GM19025 (cell line): ENCODE results near the gene PLXNA4.

Experiments
- ATAC-seq: cut with Tn5 transposase; IDR thresholded peaks from one replicate; pipeline ENCODE4 v1.9.1; 2021; ENCODE audit warnings: mild to moderate bottlenecking, low read depth, moderate library complexity; ENCODE audit not compliant: unreplicated experiment

PLXNA4 gene

DNA sequence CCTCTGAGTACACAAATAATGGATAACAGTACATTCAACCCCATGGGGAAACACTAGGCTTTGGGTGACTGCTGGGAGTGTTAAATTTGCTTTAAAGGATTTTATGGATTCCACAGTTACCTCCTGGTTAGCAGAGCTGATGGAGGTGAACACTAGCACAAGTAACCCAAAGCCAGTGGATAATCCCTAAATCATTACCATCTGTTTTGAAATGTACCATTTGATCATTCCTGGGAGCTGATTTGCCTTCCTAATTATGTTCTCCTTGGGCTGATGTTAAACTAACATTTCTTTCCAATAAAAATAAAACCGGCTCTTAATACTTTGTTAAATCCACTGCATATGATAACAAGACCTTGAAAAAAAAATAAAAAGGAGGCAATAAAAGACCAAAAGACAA is 493.9 kb downstream of the PLXNA4 start:
- ATAC-seq, result no peak

DNA sequence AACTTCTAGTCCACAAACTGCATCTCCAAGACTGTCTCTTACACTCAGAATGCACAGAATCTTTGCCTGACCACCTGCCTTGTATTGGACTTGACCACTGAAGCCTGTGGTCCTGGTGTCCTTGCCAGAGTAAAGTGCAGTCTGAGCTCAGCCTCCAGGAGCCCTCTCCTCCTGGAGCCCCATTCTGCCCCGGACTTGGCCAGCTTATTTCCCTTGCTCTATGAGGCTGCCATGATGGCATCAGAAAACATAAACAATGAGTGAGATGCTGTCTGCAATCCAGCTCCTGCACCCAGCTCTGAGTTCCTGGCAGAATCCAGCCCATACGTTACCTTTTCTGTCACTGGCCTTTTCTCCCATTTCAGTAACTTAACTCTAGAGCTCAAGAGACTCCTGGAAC is 494.6 kb downstream of the PLXNA4 start:
- ATAC-seq, result no peak

DNA sequence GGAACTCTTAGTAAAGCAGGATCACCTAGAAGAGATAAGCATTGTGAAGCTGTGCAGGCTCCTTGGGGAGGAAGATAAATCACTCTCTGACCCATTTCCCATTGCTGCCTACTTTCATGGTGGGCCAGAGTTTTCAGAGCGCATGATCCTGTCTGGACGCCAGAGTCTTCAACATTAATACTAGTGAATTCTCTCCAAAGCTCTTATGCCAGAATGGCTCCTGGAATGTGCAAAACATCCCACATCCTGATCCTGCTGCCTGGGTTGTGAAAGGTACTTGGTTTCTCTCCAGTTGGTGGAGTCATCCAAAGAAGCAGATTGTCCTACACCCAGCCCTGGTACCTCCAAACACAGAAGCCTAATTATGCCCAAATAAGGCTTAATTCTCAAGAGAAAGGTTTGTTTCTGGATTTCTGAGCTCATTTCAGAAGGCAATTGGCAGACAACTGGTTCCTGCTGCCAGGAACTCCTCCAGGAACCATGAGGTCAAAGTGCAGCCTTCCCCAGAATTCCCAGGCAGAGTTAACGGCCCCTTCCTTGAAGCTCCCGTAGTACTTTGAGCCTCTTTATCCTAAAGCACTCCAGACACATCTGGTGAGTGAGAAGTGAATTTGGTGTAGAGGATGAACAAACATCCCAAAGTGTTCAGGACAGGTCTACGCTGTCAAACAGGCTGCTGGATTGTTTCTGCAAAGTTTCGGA is 495.2 kb downstream of the PLXNA4 start:
- no peak for ATAC-seq

DNA sequence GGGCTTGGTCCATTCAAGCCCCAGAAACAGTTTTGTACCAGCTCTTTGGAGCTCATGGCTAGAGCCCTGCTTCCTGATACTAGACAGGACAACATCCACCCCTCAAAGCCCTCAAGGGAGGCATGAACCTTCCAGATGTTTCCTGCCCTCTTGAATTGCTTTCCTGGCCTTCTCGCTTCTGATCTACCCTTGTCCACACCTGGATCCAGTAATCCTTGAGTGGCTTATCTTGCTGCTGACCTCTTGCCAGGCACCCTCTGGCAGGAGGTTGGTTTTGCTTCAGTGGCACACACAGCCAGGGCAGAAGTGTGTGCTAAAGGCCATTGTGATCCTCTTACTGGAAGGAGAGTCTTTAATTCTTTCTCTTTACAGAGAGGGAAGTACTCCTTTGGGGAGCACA is 495.8 kb downstream of the PLXNA4 start:
- no peak for ATAC-seq

GRCh38 chr7:132078891-132079735 is 497.2 kb downstream of the PLXNA4 start:
- ATAC-seq, result no peak

- ATAC-seq, result no peak
Measured at GRCh38 chr7:132077971-132078685, 498.1 kb downstream of the PLXNA4 start.

- ATAC-seq, result no peak
Measured at GRCh38 chr7:132076301-132077035, 499.8 kb downstream of the PLXNA4 start.

- no peak for ATAC-seq
Measured at GRCh38 chr7:132075515-132075914, 500.8 kb downstream of the PLXNA4 start.

DNA sequence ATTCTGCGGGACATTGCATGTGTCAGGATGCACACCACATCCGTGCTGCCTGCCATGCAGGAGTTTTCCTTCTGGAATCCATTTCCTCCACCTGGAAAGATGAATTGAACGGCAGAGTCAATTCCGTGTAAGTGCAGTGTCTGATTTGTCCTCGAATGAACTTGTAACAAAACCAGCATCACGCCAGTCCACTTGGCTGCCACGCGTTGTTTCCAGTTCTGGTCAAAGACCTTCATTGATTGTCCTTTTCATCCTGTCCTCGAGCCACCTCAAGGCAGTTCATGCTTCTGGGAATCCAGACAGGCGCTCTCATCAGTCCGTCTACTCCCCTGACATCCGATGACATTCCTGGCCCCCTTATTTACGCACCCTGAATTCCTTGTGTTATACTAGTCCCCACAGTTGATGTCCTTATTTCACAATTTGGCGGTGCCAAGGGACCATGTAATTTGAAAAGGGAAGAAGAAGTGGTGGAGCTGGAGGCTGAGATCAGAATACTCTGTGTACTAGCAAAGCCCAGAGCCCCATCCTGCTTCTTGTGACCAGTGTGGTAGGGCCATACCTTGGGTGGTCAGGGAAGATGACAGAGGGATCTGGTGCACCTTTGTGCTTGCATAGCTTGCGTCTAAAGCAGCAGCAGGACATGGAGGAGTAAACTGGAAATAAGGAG is 502.2 kb downstream of the PLXNA4 start:
- ATAC-seq, result no peak
